T1000 (cell line): ENCODE results near the gene CREB3.

Source experiments
- DNase-seq: peaks from one replicate; lab custom pipeline; 2025; ENCODE audit warnings: mixed read lengths; lab: John Stamatoyannopoulos, UW

Gene CREB3, protein sequence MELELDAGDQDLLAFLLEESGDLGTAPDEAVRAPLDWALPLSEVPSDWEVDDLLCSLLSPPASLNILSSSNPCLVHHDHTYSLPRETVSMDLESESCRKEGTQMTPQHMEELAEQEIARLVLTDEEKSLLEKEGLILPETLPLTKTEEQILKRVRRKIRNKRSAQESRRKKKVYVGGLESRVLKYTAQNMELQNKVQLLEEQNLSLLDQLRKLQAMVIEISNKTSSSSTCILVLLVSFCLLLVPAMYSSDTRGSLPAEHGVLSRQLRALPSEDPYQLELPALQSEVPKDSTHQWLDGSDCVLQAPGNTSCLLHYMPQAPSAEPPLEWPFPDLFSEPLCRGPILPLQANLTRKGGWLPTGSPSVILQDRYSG

DNA sequence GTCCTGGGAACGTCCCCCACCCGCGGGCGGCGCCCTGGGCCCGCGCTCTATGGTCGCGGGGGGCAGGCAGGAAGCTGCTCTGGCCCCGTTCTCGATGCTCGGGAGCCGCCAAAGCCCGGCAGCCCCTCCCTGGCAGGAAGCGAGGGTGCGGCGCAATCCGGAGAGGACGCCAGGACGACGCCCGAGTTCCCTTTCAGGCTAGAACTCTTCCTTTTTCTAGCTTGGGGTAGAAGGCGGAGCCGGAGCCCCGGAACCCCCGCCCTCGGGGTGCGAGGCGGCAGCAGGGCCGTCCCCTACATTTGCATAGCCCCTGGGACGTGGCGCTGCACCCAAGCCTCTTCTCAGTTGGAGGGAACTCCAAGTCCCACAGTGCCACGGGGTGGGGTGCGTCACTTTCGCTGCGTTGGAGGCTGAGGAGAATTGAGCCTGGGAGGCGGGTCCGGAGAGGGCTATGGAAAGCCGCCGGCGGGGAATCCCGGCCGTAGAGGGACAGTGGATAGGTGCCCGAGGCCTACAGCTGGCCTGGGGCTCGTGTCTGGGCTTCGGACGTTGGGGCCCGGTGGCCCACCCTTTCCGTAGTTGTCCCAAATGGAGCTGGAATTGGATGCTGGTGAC lies at the start of gene CREB3, which contains the start of gene TLN1:
TSS of gene CREB3 (plus strand) at position 482 of the 615 bp plus-strand sequence. CDS start at position 589, 107 bp downstream.
TSS of gene TLN1 (minus strand) at position 11 of the 615 bp plus-strand sequence. CDS start 6,501 bp downstream, outside the sequence.
- peak; percentile 94 for DNase-seq

DNA sequence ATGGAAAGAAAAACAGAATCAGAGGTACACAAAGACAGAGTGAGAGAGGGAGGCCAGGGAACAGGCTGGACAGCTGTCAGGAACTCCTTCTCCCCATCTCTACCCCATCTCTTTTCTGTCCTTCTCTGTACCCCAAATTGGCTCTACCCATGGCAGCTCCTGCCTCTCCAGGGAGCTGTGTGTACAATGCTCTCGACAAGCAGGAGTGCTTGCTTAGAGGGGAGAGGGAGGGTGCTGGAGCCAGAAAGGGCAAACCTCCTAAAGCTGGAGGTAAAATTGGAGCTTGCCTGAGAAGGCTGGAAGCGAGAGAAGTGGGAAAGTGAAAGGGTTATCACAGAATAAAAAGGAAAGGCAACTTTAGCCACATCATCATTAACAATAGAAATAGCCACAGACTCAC lies 49.1 kb upstream of the CREB3 start:
- DNase-seq = no peak

DNA sequence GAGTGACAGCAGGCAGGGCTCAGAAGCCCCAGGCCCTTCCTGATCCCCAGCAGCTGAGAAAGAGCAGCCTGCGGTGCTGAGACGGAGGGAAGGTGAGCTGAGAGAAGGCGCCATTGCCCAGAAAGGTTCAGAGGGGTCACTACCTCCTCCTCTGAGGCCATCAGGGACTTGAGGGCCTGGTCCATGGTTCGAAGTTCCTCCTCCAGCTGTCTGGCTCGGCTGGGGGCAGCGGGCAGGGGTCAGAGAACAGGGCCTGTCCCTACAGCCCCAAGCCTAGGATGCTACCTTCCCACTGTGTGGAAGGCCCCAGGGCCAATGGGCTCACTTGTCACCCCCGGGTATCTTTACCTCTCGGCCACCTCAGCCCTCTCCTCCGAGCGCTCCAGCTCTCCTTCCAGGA lies 47.5 kb upstream of the CREB3 start:
- no peak for DNase-seq

DNA sequence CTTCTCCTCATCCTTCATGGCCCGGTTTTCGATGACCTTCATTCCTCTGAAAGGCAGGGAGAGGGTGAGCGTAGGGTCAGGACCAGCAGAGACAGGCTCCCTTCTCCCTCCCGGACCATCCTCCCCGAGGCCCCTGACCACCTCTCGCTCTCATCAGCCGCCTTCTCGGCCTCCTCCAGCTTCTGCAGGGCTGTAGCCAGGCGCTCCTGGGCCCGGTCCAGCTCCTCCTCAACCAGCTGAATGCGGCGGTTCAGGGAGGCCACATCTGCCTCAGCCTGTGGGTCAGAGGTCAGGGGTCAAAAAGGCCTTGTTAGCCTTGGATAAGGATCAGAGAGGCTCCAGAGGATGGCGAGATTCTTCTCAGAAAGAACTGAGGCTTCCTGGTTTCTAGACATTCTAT lies 47.0 kb upstream of the CREB3 start:
- no peak for DNase-seq

DNA sequence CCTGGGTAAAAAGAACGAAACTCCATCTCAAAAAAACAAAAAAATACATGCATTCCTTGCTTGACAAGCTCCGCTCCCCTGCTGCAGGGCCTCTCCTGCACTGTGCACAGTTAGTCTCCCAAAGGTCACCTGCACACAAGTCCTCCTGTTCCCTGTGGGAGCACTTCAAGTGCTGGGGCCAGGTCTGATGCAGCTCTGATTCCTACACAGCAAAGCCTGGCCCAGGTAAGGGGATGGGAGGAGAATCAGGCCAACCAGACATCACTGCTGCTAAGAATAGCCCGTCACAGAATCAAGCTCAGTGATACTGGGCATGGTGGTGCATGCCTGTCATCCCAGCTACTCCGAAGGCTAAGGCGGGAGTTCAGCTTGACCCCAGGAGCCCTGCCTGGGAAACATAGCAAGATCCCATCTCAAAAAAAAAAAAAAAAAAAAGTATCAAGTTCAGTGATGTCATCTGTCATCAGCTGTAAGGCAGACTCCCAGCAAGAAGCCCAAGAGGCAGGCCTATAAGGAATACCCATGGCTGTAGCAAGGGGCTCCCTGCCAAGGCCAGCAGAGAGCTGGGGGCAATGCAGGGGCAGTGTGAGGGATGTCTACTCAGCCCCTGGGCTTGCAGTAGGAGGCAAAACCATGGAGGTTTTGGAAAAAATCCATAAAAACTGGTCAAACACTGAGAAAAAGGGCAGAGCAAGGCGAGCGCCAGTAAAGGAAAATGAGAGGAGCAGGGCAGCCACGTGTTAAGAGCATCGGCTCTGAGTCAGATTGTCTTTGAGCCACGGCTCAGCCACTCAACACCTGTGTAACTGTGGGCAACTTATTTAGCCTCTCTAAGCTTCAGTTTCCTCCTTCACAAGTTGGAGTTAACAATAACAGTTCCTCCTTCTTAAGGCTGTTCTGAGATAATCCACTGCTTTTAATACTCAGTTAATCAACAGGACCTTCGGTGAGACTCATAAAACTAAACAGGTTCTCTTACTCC lies 46.0 kb upstream of the CREB3 start:
- DNase-seq = no peak

DNA sequence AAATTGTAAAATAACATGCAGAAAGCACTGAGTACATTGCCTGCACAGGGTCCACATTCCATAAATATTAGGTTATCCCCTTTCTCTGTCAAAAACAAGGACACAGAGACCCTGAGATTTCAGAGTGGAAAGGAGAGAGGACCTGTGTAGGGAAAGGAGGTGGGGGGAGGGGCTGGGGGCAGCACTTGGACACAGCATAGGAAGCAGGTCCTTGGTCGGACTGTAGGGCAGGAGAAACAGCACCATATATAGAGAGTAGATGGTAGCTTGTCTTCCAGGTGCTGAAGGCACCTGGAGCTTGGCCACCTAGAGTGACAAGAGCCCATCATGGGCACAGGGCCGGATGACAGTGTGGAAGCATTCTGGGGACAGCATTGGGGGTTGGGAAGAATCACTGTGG lies 45.2 kb upstream of the CREB3 start:
- no peak for DNase-seq

DNA sequence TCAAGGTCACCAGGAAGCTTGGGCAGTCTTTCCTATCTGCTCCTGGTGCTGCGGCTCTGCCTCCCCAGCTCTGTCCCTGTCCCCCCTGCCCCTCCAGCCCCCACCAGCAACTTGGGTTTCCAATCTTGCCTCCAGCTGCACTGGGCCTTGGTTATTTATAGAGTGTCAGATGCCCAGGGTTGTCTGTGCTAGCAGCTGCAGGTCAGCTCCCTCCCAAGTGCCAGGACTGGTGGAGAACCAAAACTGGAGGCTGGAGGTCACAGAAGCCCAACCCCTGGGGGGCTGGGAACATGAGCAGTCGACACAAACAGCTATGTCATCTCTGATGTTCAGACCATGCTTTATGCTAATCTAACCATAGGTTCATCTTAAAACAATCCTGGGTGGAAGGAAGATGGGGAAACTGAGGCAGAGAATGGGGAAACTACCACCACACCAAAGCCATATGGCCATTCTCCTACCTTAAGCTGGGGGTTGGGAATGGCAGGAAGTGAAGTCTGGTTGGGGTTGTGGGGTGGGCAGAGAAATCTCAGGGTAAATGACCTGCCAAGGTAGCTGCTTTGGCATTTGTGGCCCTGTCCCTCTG lies 44.4 kb upstream of the CREB3 start:
- no peak for DNase-seq

DNA sequence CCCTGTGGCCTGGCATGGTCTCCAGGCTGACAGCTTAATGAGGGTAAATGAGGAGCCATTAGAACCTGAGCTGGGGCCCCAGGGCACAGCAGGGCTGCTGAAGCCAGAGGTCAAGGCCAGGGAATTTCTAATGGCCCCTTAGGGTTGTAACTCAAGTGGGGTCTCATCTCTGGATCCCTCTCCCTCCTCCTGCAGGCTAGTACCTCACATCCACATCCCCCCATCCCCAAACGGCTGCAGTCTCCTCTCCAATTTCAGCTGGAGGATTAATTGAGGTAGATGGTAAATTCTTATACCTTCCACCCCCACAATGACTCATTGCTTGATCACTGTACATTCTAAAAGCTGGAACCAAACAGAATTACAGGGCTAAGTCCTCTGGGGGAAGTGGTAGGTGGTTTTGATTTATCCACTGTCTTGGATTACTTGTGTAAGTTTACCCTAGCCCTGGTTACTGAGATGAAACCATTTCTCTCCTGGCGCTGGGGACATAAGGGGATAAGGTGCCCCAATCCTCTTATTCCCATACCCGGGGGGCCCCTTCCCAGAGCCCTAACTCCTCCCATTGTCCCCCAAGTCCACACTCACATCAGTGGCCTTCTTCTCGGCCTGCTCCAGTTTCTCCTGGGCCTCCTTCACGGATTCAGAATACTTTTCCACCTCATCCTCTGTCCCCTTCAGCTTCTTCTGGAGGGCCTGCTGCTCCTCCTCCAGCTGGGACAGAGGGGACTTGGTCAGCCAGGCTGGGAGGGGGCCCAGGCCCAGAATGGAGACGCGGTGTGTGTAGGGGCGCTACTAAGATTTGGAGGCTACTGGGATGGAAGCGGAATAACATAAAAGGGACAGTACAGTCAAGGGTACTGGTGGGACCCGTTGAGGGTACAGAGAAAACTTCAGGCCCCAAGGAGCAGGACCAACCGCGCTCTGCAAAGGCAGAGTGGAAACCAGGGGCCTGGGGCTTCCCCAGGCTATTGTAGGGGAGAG lies 43.6 kb upstream of the CREB3 start:
- no peak for DNase-seq

DNA sequence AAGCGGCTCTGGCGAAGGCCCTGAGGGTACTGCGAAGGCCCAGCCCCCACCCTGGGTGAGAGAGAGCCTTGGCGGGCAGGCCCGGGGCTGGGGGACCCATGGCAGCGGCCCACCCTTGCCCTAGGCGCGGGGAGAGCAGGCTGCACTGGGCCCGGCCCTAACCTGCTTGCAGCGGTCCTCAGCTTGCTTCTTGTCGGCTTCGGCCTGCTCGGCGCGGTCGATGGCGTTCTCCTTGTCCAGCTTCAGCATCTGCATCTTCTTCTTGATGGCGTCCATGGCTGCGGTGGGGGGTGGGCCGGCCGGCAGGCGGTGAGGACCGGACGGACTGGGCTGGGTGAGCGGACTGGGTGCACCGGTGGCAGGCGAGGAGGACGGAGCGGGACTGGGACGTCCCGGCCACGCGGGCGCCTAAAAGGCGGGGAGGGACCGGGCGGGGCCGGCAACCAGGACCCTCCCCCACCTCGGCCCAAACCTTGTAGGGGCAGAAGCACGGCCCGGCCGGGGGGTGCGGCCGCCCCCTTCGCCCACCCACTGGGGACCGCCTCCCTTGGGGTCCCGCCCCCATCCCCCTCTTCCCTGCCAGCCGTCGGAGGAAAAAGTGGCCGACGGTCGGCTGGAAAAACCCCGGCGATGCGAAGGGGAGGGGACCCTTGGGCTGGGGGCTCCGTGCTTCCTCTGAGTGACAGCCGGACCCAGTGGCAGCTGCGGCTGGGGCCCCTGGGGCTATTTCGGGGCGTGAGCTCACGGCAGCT lies 42.7 kb upstream of the CREB3 start, which contains the start of gene TPM2:
TSS of gene TPM2 (minus strand) at position 384 of the 752 bp plus-strand sequence. CDS start at position 276, 108 bp downstream.
- DNase-seq = no peak

DNA sequence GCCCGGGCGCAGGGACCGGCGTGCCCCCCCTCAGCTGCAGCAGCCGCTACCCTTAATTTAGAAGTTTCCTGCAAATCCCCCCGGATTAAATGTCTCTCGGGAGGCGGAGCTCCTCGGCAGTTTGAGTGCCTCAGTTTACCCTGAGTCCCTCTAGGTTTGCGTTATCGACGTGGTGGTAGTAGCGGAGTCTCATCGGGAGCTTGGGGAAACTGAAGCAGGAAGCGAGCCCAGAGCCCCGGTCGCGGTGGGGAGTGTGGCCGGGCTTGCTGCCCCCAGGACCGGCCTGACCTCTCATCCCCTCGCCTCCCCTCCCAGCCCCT lies 42.2 kb upstream of the CREB3 start:
- no peak for DNase-seq

DNA sequence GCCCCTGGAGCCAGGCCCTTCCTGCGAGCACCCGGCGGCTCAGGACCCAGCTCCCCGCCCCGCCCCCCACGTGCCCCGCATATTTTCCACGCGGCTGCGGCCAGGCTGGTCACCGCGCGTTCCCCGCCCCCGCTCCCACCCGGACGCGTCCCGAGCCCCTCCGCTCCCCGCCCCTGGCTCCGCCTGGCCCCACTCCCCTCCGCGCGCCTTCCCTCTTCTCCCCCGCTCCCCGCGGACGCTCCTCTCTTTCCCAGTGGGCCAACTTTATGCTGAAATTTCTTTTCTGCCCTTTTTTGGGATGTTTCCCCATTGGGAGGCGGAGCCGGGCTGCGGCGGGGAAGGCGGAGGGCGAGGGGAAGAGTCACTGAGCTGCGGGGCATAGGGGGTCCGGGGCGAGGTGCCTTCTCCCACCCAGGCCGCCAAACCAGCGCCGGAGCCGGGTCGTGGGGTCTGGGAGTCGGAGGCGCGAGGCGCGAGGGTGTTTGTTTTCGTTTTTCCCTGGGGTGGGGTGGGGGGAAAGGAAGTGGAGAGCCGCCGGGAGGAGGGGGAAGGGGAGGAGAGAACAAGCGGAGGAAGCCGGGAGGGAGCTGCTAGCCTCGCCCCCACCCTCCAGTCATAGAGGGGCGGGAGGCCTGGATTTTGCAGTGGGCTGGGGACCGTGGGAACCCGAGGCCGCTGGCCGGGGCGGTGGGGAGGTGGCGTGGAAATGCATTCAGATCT lies 41.7 kb upstream of the CREB3 start:
- peak; percentile 35 for DNase-seq

DNA sequence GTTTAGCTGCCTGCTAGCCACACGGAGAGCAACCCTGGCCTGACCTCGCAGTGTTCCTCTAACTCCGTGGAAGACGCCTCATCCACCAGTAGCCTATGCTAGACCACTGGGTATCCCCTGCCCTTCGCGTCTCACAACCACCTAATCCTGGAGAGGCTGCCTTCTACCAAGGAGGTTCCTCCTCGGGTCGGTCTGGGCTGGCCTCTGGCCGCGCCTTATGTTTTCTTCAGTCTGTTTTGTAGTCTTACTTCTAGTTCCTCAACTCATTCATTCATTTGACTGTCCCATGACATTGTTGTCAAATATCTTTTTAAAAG lies 41.2 kb upstream of the CREB3 start:
- DNase-seq = no peak

DNA sequence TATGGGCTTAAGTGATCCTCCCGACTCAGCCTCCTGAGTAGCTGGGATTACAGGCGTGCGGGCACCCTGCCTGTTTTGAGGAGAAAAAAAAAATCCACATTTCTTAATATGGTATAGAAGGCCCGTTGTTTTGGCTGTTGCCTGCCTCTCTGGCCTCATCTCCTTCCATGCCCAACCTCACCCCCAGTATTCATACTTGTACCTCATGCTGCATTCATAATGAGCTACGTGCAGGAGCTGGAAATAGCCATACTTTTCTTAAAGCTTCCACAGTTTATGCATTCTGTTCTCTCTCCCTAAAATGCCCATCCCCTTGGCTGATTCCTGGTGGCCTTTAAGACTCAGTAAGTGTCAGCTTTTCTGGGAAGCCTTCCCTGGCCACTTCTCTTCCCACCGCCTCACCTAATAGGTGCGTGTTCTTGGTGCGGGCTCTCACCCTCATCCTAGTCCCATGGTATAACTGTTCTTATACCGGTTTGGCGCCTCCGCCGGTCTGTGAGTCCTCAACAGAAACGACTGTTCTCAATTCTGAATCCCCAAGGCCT lies 40.6 kb upstream of the CREB3 start:
- DNase-seq = no peak

DNA sequence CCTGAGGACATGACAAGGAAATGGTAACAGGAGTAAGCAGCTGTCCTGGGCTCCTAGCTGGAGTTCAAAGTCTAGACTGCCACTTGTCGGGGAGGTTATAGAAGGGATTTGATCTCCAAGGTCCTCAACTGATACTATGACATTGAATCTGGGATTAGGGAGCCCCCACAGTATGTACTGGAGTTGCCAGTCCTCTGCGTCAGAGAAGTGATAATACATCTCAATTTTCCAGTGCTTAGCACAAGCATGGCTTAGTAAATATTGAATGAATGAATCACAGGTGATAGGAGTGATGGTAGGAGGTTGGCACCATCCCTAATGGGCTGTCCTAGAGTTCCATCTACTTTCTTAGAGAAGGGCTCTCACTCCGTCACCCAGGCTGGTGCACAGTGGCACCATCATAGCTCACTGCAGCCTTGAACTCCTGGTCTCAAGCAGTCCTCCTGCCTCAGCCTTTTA lies 36.5 kb upstream of the CREB3 start:
- no peak for DNase-seq

DNA sequence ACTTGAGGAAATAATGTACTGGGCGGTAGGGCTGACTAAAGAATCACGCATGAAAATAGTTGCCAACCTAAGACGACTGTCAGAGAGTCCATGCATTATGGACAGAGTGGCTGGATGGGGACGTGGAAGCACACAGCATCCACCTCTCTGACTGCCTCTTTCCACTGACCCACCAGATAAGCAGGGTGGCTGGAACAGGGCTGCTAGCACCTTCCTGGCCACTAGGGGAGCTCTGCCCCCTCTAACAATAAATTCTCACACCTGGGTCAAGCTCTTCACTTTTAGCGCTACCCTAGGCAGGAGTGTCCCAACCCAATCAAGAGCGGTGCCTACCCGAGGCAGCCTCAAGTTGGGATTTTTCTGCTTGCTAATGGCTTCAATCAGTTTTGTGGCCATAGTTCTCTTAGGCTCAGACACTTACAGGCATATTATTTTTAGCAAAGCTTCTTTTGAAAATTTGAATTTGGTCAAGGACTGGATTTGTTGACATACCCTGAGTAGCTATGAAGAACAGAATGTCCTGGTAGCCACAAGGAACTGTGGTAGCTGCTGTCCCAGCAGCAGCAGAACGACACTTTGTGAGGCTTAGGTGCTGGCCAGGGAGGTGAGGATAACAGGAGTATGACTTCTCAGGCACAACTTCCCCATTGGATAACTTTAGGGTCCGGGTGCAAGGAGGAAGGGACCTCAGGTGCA lies 35.8 kb upstream of the CREB3 start:
- DNase-seq = no peak

DNA sequence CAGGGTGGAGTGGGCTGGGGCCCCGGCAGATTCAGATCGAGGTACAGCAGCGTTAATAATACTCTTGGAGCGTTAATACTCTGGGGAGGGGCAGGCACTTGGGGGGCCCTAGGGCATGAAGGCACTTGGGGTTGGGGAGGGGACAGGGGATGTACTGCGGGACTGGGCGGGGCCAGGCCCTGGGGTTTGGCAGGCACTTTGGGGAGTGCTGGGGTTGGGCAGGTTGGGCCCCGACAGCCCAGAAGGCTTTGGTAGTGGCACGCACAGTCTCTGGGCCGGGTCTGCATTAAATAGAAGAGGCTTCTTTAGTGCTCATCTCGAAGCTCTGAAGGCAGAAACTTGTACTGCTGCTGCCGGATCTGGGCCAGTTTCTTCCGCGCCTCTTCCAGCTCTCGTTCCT lies 35.0 kb upstream of the CREB3 start:
- DNase-seq = no peak

DNA sequence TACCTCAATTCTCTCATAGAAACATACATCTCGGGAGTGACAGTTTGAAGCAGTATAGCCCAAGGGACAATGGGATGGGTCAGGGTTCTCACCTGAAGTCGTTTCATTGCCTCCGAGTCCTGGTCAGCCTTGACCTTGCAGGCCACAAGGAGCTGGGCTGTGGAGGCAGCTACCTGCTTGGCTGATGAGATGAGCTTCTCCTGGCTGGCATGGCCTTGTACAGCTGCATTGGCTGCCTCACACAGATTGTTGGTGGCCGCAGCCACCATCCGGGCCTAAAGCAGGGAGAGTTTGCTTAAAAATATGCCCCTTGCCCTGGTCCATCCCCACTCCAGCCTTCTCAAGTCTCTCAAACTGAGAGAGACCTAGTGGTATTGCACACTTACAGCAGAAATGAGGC lies 34.2 kb upstream of the CREB3 start:
- DNase-seq = no peak

DNA sequence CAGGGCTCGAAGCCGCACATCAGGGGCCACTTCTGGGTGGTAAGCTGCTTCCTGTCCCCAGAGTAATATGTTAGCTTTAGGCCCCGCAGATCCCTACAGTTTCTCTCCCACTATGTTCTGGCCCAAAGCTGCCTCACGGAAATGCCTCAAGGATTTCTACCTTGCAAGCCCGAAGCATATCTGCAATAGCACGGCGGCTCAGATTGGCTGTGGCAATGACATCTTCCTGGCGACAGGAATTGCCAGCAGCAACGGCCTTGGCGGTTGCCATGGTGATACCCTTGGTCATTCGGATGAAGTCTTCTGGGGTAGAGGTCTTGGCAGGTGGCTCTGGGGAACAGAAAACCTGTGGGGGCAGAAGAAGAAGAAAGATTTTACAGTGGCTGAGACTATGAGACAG lies 32.4 kb upstream of the CREB3 start:
- DNase-seq = no peak

DNA sequence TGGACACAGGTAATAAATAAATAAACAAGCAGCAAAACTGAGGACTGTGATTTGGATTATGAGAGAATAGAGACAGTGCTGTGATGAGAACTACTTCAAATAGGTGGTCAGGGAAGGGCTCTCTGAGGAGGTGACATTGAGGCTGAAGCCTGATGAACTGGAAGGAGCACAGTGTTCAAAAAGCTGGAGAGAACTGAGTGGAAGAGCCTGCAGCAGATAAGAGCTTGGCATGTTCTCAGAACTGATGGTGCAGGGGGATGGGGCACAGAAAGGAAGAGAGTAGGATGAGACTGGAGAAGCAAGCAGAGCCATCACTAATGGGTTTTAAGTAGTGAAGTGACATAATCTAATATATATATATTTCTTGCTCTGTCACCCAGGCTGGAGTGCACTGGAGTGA lies 31.5 kb upstream of the CREB3 start:
- DNase-seq = no peak
